BLaER1 treated with 17β-estradiol and CSF1 and Interleukin-3, amounts not matched to agents 10 nM and 100 nM (cell line): ENCODE data around the gene FNDC7.
A peak's percentile ranks its signal among the peaks of the same experiment; 100 is the strongest.
"Not testable (repeated sequence)": the region's sequence is repeated elsewhere in the genome, so short reads cannot be mapped to it uniquely, and the experiment has no call there.

Experiments used
- H3K27ac ChIP-seq, 11 experiments: shearing (Covaris generic); formaldehyde crosslinking; 2 replicates each; pipeline ENCODE4 v1.8.1; 2022
- H3K27me3 ChIP-seq, 11 experiments: shearing (Covaris generic); formaldehyde crosslinking; 2 replicates each; pipeline ENCODE4 v1.8.1; 2022
- H3K36me3 ChIP-seq, 11 experiments: shearing (Covaris generic); formaldehyde crosslinking; 2 replicates each; pipeline ENCODE4 v1.8.1; 2022
- H3K4me1 ChIP-seq, 10 experiments: shearing (Covaris generic); formaldehyde crosslinking; 2 replicates each; pipeline ENCODE4 v1.8.1; 2022
- H3K4me2 ChIP-seq, 11 experiments: shearing (Covaris generic); formaldehyde crosslinking; 2 replicates each; pipeline ENCODE4 v1.8.1; 2022
- H3K4me3 ChIP-seq, 10 experiments: shearing (Covaris generic); formaldehyde crosslinking; 2 replicates each; pipeline ENCODE4 v1.8.1; 2022
- H3K9ac ChIP-seq, 11 experiments: shearing (Covaris generic); formaldehyde crosslinking; 2 replicates each; pipeline ENCODE4 v1.8.1; 2022
- H3K9me3 ChIP-seq, 11 experiments: shearing (Covaris generic); formaldehyde crosslinking; replicated peaks in 1 of 11; 2 replicates each; pipeline ENCODE4 v1.8.1; 2022
- H4K20me1 ChIP-seq, 11 experiments: shearing (Covaris generic); formaldehyde crosslinking; 2 replicates each; pipeline ENCODE4 v1.8.1; 2022
- Cebpa-rat ChIP-seq, 11 experiments: shearing (Covaris generic); IDR thresholded peaks; 2 replicates each; pipeline ENCODE4 v1.8.1; 2022

Gene FNDC7

DNA sequence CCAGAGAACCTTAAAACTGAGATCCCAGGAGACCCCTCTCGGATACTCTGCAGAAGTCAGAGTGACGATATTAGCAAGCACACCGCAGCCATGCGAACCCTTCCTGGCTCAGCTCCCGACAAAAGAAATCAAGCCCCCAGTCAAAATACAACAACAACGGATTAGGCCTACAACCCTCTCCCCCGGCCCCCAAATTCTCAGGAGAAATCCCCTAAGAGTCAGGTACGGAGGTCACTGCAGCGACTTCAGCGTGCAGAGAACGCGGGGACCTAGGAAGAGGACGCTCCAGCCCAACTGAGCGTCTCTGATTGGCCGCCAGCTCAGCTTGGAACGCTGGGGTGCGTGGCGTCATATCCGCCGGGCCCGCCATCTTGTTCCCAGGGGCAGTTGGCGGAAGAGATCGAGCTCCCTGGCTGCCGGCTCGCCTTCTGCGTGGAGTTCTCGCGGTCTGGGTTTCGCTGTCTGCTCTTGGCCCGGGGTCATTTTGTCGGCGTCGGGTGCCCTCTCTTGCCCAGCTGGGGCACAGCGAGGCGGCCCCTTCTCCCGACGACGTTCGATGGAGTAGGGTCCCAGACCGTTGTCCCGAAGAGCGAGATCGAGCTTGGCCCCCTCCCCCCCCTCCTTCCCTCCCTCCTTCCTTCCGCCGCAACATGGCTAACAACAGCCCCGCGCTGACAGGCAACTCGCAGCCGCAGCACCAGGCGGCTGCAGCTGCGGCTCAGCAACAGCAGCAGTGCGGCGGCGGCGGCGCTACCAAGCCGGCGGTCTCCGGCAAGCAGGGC lies 20.6 kb upstream of the FNDC7 start, which contains the start of gene PRPF38B:
PRPF38B (plus strand) TSS at position 369 of the 782 bp plus-strand sequence; CDS start at position 651, 282 bp downstream.
- Histone ChIP-seq H3K4me2 (peak within 1 kb of the TSS; percentile 82 to 100 (median 92)), H3K9ac (peak within 1 kb of the TSS; percentile 90 to 97 (median 96)), H3K27me3 (no peaks in the 10 kb centered on the region), H4K20me1 (peaks cover 23 to 44% (median 42%) of the 10 kb centered on the region in 11 experiments; a peak in 20 of 22 replicates), H3K9me3 (no peaks in the 10 kb centered on the region), H3K4me1 (peaks cover 14 to 42% (median 31%) of the 10 kb centered on the region in 10 experiments; a peak in 19 of 20 replicates), H3K4me3 (peak within 1 kb of the TSS; percentile 85 to 96 (median 90)), H3K36me3 (peaks cover 15 to 25% (median 19%) of the 10 kb centered on the region in 11 experiments), H3K27ac (peak within 1 kb of the TSS; percentile 92 to 99 (median 97))
- no peak for TF ChIP-seq Cebpa-rat (IDR thresholded peaks at IDR 0.05)

DNA sequence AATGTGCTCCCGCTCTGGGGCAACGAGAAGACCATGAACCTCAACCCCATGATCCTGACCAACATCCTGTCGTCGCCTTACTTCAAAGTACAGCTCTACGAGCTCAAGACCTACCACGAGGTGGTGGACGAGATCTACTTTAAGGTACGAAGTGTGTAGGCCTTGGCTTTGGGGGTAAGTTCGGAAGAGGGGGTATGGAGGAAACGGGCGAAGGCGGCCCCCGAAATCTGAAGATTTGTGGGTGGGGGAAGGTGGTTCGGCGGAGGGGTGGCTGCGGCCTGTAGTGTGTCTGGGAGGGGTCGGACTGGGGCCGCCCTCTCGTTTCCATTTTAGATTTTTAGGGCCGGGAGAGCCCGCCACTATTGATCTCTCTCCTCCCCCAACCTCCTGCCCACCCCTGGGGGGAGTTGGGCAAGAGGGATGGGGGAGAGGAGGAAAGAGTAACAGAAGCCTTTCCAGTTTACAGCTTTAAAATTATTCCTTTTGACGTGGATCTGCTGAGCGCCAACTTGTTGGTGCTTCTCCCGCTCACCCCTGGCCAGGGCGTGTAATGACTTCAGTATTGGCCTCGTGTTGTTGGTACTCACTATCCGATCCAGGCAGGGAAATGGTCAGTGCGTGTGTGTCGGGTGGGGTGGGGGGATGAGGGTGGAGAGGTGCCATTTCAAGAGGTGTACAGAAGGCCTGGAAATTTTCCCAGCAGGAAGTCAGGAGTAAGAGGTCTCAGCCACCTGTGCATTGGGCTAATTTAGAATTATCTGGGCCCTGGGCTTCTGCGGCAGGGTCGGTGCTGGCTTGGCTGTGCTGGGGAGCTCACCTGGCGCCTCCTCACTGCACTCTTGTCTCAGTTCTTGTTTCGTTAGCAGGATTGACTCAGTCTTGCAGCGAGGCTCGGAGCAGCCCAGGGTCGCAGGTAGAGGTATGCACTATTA lies 19.7 kb upstream of the FNDC7 start:
- peaks cover 24 to 34% (median 28%) of the 10 kb centered on the region in 11 experiments for H3K36me3 ChIP-seq
- peak overlapping the region; percentile 92 to 99 (median 97) for H3K27ac ChIP-seq
- peaks cover 14 to 43% (median 31%) of the 10 kb centered on the region in 10 experiments; a peak in 19 of 20 replicates for H3K4me1 ChIP-seq

DNA sequence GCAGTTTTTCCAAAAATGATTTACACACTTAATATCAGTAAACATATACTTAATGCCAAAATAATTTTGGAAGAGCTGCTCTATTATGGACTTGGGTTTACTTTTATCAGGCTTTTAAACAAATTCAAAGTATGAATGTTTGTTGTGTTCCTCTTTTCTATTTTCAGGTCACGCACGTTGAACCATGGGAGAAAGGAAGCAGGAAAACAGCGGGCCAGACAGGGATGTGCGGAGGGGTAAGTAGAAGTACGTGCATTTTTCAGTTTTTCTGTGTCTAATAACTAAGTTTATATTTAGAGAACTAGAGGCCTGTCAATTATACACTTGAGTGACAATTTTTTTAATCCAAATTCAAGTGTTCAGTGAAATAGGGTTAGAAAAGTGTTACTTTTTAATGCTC lies 17.2 kb upstream of the FNDC7 start:
- Histone ChIP-seq H3K27me3 (no peaks in the 10 kb centered on the region), H3K4me2 (peak overlapping the region; percentile 71 to 95 (median 86)), H3K4me1 (peaks cover 19 to 59% (median 31%) of the 10 kb centered on the region in 10 experiments), H3K36me3 (peaks cover 47 to 59% (median 53%) of the 10 kb centered on the region in 11 experiments), H3K9ac (peak overlapping the region; percentile 46 to 97 (median 92); a peak in 19 of 22 replicates), H3K9me3 (no peaks in the 10 kb centered on the region), H3K4me3 (peak overlapping the region; percentile 85 to 96 (median 90)), H3K27ac (peak overlapping the region in 9 of 11 experiments; percentile 30 to 99 (median 56); a peak in 13 of 22 replicates), H4K20me1 (peaks cover 36 to 78% (median 65%) of the 10 kb centered on the region in 11 experiments; a peak in 21 of 22 replicates)
- no peak for TF ChIP-seq Cebpa-rat (IDR thresholded peaks at IDR 0.05)

More for the DNA sequence above, 19.7 kb upstream of the FNDC7 start:
- H3K4me2 ChIP-seq, result peak overlapping the region; percentile 79 to 95 (median 87)
- H4K20me1 ChIP-seq, result peaks cover 28 to 53% (median 50%) of the 10 kb centered on the region in 11 experiments; a peak in 20 of 22 replicates
- H3K9me3 ChIP-seq, result no peaks in the 10 kb centered on the region
- H3K9ac ChIP-seq, result peak overlapping the region; percentile 90 to 97 (median 96)
- H3K27me3 ChIP-seq, result no peaks in the 10 kb centered on the region
- peak overlapping the region; percentile 85 to 96 (median 90) for H3K4me3 ChIP-seq
- TF ChIP-seq Cebpa-rat (IDR thresholded peaks at IDR 0.05), result no peak

DNA sequence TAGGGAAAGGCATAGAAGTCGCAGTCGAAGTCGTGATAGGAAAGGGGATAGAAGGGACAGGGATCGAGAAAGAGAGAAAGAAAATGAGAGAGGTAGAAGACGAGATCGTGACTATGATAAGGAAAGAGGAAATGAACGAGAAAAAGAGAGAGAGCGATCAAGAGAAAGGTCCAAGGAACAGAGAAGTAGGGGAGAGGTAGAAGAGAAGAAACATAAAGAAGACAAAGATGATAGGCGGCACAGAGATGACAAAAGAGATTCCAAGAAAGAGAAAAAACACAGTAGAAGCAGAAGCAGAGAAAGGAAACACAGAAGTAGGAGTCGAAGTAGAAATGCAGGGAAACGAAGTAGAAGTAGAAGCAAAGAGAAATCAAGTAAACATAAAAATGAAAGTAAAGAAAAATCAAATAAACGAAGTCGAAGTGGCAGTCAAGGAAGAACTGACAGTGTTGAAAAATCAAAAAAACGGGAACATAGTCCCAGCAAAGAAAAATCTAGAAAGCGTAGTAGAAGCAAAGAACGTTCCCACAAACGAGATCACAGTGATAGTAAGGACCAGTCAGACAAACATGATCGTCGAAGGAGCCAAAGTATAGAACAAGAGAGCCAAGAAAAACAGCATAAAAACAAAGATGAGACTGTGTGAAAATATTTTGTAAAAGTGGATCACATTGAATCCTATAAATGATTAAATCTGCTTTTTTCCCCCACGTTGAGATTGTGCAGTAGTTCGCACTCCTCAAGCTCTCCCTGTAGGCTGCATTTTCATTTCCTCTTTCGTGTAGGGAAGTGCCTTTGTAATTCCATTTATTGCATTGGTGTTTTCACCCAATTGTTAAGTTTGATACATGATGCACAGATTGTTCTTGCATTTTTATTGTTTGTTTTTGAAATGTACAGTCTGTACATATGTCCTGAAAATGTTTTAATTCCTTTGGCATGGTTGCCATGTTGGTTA lies 13.1 kb upstream of the FNDC7 start:
- peak overlapping the region in 1 of 11 experiments; percentile 14; a peak in 2 of 22 replicates for H3K27ac ChIP-seq
- no peak overlapping the region for H3K4me3 ChIP-seq
- no peak for TF ChIP-seq Cebpa-rat (IDR thresholded peaks at IDR 0.05)
- H4K20me1 ChIP-seq, result peaks cover 25 to 75% (median 56%) of the 10 kb centered on the region in 11 experiments; a peak in 21 of 22 replicates
- peak overlapping the region in 5 of 11 experiments; percentile 10 to 54 (median 40); a peak in 11 of 22 replicates for H3K4me2 ChIP-seq
- H3K36me3 ChIP-seq, result peaks cover 65 to 77% (median 70%) of the 10 kb centered on the region in 11 experiments
- H3K27me3 ChIP-seq, result no peaks in the 10 kb centered on the region
- no peak overlapping the region for H3K9ac ChIP-seq
- H3K9me3 ChIP-seq, result no peaks in the 10 kb centered on the region
- peaks cover 10 to 65% (median 24%) of the 10 kb centered on the region in 10 experiments for H3K4me1 ChIP-seq

DNA sequence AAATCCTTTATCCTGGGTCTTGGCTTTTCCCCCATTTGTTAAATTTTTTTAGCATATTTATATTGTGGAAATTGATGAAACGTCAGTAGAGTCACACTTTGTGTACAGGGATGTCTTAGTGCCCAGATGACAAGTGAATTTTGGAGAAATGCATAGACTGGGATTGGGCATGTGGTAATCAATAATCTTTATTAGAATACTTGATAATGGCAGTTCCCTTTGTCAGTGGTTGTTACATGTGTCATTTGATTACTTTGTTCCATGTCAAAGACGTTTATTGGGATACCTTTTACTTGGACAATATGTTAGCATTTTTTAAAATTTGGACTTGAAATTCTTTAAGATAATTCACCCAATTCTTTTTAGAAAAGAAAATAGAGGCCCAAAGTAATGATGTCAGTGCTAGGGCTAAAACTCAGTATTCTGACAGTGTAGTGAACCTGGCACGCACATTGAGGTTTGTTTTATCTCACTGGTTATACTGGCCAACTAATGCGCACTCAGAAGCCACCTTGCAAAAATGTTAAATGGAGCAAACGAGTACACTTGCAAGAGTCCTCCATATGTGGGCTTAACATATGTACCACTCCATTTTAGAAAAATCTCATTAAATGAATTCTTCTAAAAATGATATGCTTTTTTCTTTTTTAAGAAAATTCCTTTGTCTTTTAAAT lies 11.4 kb upstream of the FNDC7 start:
- H3K27me3 ChIP-seq, result no peaks in the 10 kb centered on the region
- no peaks in the 10 kb centered on the region for H3K9me3 ChIP-seq

DNA sequence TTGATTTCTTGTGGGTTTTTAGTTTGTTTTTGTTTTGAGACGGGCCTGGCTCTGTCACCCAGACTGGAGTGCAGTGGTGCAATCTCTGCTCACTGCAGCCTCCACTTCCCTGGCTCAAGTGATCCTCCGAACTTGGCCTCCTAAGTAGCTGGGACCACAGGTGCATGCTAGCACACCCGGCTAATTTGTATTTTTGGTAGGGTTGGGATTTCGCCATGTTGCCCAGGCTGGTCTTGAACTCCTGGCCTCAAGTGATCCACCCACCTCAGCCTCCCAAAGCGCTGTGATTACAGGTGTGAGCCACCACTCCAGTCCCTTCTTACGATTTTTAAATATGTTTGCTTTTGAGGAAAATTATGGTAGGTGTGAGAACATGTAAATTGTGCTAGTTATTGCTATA lies 10.6 kb upstream of the FNDC7 start:
- not testable (repeated sequence) for H3K27me3 ChIP-seq
- peaks cover 50 to 54% (median 52%) of the 10 kb centered on the region in 11 experiments for H3K36me3 ChIP-seq

More for the DNA sequence above, 11.4 kb upstream of the FNDC7 start:
- Histone ChIP-seq H3K4me2 (no peak overlapping the region), H3K4me3 (no peak overlapping the region), H3K9ac (no peak overlapping the region), H3K4me1 (peaks cover 0 to 53% (median 12%) of the 10 kb centered on the region in 10 experiments; a peak in 13 of 20 replicates), H3K36me3 (peaks cover 58 to 62% (median 60%) of the 10 kb centered on the region in 11 experiments), H3K27ac (no peak overlapping the region), H4K20me1 (peaks cover 17 to 58% (median 40%) of the 10 kb centered on the region in 11 experiments; a peak in 19 of 22 replicates)
- no peak for TF ChIP-seq Cebpa-rat (IDR thresholded peaks at IDR 0.05)

DNA sequence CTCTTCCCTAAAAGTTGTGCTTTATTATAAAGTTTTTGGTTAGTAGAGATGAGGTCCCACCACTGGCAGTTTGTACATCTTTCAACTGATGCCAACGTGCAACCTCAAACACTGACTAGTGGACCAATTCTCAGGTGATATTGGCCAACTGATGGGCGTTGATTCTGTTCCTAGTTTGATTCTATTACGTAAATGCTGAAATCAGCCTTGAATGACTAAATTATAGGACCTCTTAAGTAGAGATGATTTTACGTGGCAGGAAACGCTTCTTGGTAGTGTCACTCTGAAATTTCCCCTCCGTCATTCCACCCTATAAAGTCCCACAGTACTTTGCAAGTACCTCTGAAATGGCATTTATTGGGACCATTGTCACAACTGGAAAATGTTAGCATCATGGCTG lies 8.8 kb upstream of the FNDC7 start:
- Histone ChIP-seq H3K4me1 (peaks cover 0 to 36% (median 11%) of the 10 kb centered on the region in 10 experiments; a peak in 12 of 20 replicates), H3K36me3 (peaks cover 32 to 36% (median 34%) of the 10 kb centered on the region in 11 experiments), H3K9me3 (no peaks in the 10 kb centered on the region), H3K4me3 (no peak overlapping the region), H3K27me3 (no peaks in the 10 kb centered on the region), H3K4me2 (peak overlapping the region in 1 of 11 experiments; percentile 14; a peak in 1 of 22 replicates), H3K27ac (no peak overlapping the region), H4K20me1 (peaks cover 5 to 33% (median 19%) of the 10 kb centered on the region in 11 experiments; a peak in 15 of 22 replicates), H3K9ac (no peak overlapping the region)
- TF ChIP-seq Cebpa-rat (IDR thresholded peaks at IDR 0.05), result no peak

More for the DNA sequence above, 10.6 kb upstream of the FNDC7 start:
- not testable (repeated sequence) for H3K9me3 ChIP-seq, H3K27ac ChIP-seq, H3K4me3 ChIP-seq, H3K9ac ChIP-seq, H3K4me2 ChIP-seq
- peaks cover 11 to 50% (median 33%) of the 10 kb centered on the region in 11 experiments; a peak in 15 of 22 replicates for H4K20me1 ChIP-seq
- peaks cover 0 to 45% (median 12%) of the 10 kb centered on the region in 10 experiments; a peak in 12 of 20 replicates for H3K4me1 ChIP-seq
